Measurements from ENCODE around the gene ADPRS.

DNA sequence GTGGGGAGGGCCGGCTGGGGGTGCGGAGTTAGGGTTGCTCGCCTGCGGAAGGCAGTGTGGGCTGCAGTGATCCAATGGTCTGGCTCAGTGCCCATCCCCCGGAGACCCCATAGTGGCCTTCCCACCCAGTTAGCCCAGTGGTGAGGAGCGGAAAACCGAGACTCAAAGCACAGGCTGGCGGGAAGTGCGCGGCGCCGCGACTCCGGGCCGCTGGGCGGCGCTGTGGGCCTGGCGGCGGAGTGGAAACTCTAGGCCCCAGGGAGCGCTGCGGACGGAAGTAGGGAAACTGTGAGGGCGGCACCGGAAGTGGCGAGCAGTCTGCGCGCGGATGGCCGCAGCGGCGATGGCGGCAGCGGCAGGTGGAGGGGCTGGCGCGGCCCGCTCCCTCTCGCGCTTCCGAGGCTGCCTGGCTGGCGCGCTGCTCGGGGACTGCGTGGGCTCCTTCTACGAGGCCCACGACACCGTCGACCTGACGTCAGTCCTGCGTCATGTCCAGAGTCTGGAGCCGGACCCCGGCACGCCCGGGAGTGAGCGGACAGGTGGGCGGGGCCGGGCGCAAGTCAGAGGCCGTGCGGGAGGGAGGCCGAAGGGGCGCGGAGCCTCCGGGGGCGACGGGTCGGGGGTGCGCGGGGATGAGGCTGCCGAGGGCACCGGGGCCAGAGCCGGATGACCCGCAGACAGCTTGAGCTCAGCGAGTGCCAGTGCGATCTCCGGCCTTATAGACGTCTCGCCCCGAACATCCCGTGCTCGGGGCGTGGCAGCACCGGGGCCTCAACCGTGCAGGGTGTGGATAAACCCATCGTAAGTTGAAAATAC is at the start of gene ADPRS:
- TF ChIP-seq, protein P1, sequence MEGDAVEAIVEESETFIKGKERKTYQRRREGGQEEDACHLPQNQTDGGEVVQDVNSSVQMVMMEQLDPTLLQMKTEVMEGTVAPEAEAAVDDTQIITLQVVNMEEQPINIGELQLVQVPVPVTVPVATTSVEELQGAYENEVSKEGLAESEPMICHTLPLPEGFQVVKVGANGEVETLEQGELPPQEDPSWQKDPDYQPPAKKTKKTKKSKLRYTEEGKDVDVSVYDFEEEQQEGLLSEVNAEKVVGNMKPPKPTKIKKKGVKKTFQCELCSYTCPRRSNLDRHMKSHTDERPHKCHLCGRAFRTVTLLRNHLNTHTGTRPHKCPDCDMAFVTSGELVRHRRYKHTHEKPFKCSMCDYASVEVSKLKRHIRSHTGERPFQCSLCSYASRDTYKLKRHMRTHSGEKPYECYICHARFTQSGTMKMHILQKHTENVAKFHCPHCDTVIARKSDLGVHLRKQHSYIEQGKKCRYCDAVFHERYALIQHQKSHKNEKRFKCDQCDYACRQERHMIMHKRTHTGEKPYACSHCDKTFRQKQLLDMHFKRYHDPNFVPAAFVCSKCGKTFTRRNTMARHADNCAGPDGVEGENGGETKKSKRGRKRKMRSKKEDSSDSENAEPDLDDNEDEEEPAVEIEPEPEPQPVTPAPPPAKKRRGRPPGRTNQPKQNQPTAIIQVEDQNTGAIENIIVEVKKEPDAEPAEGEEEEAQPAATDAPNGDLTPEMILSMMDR (IDR thresholded peaks at IDR 0.05; ENCODE audit: low read length): peak; percentile 97
- TF ChIP-seq EZH2 (IDR thresholded peaks at IDR 0.05; ENCODE audit: borderline replicate concordance, low read length): no peak

Measured in OCI-LY1 (cell line).